Fibroblast of skin of right biceps (primary cell): ENCODE data around the gene SHROOM1.
"Not testable (repeated sequence)": the region's sequence is repeated elsewhere in the genome, so short reads cannot be mapped to it uniquely, and the experiment has no call there.

Experiments
- DNase-seq: peaks from one replicate; pipeline ENCODE4 v3.0.0-alpha.2; 2013

SHROOM1 gene

DNA sequence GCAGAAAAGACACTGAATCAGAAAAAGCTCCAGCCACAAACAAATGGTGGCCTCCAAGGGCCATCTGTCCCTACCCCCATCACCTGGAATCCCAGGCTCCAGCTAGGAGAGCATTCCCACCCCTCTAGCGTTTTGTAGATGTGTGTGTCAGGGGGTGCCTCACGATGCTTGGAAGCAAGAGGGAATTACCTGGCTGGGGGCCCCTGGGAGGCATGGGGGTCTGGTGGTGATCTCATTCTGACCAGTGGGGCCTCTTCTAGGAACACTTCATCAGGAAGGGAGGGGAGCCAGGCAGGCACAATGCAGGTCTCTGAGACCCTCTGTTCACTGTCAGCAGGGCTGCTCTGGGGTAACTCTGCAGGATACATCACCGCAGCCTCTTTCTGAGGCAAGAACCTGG is 6.0 kb downstream of the SHROOM1 start:
- DNase-seq: no peak

DNA sequence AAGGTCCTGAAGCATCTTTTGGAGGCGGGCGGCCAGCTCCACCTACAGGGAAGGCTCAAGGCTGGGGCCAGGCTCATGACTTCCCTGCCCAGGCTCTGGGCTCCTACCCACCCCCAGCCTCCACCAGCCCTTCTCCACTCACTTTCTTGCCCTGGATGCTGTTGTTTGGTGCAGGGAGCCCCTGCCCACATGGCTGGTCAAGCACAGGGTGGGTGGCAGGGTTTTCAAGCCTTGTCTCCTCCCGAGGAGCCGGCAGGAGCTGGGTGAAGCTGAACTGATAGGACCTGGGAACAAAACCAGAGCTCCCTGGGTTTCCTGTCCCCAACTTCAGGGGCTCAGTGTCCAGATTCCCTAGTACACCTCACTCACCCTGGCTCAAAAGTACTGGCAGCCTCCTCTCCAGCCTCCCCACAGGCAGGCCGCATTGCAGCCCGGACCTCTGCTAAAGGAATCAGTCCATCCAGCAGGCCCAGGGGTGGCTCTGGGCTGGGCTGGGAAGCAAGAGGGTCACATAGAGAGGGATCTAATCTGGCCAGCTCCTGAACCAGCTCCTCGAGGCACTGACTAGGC is 6.9 kb downstream of the SHROOM1 start:
- DNase-seq: no peak

DNA sequence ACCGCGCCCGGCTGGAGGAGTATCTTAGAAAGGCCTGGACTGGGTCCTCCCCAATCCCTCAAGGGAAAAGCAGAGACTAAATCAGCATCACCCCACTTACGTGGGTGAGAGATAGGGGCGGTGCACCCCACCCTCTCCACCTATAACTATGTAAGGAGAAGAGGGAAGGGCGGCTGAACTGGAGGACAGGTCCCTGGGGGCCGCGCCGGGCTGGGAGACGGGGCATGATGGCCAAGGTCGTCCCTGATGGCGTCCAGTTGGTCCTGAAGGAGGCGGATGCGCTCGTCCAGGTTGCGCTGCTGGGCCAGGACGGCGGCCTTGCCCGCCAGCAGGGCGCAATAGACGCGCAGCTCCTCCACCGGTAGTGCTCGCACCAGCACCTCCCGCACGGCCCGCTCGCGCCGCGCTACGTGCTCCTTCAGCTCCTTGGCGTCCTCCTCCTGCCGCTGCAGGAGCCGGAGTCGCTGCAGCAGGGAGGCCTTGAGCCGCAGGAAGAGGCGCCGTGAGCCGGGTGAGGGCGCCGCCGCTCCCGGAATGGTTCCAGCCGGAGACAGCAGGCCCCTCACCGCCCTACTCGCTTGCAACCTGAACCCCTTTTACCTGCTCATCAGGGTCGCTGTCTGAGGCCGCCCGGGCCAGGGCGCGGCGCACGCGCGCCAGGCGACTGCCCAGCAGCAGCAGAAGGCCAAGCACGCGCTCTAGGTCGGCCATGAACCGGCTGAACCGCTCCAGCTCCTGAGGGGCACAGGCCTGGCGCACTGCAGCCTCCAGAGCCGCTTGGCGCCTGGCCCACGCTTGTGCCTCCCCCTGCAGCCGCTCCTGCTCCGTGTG is 7.6 kb downstream of the SHROOM1 start:
- DNase-seq: peak; percentile 38

DNA sequence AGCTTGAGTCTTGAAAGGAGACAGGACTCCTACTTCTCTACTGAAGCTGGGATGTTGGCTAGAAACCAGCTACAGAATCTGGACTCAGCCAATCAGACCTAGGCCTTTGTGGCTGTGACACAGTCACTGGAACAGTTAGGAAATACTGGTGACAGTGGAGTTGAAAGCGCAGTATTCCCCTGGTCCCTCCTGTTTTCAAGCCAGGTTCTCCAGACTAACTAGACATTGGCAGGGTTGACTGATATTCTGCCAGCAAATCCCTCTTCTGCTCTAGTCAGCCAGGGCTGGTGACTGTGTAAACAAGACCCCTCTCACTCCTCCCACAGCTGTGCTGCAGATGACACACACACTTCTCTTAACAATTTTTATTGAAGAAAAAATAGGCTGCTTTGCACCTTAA is 8.7 kb downstream of the SHROOM1 start:
- no peak for DNase-seq

DNA sequence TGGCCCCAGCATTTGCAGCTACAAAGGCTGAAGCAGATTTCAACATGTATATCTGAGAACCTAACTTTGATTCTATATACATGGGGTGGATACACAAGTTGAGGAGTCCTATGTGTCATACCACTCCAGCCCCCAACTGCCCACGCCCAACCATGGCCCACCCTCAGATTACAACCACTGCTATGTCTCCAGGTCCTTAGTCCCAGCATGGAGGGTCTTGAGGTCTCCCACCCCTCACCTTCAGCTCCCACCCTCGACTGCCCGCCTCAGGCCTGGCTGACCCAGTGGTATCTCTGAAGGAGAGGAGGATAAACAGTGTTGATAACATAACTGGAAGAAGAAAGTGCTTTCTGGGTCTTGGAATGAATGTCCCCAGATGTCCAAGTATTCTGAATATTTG is 9.1 kb downstream of the SHROOM1 start:
- no peak for DNase-seq

DNA sequence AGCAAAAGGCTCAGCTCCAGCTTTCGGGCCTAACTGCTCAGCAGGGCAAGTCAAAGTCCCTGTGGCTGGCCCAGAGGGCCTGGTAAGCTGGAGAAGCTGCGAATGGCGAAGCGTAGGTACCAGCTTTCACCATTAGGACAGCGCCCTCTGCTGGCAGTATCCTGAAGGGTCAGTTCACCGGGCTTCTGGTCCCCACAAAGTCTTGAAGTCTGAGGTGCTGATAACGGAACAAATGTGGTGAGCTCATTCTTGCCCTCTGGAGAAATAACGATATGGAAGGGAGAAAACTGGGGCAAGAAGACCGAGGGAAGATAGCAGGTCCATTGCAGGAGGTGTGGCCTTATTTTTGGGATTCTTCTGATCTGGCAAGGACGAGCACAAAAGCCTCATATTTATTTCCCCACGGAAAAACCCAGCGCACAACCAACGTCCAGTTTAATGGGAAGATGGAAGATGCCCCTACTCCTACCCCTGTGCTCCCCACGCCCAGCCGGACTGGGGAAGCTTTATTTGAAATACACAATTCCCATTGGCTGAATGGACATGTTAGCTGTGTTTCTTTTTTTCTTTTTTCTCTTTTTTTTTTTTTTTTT is 10.2 kb downstream of the SHROOM1 start:
- peak; percentile 82 for DNase-seq

DNA sequence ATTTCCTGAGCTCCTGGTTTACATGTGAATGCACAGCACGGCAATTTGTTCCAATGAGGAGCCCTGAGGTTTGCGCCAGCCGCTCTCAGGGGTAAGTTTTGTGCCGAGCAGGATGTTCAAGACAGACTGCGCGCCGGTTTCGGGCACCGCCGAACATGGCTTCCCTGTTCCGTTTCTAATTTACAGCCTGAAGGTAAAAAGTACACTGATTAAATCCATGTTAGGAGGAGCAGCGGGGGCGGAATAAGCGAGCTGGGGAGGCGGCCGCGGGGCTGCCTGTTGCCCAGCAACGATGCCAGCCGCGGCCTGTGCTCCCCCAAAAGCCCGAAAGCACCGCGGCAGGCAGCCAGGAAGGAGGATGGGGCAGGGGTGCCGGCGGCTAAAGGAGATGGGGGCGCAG is 11.0 kb downstream of the SHROOM1 start:
- no peak for DNase-seq

DNA sequence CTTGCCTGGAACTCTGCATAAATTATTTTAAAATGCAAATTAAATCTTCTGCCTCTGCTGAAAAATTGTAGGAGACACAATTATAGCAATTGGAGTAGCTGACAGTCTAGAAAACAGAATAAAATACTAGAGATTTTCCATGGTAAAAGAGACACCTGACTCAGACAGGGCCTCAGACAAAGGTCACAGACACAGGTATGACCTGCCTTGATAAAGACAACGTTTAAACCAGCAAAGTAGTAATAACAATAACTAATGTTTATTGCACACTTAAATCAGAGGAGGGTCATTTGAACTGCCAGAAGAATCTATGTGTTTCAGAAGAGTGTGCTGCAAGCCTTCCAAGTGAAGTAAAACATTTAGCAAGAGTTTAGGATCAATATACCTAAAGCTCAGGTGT is 13.4 kb downstream of the SHROOM1 start:
- DNase-seq: no peak

DNA sequence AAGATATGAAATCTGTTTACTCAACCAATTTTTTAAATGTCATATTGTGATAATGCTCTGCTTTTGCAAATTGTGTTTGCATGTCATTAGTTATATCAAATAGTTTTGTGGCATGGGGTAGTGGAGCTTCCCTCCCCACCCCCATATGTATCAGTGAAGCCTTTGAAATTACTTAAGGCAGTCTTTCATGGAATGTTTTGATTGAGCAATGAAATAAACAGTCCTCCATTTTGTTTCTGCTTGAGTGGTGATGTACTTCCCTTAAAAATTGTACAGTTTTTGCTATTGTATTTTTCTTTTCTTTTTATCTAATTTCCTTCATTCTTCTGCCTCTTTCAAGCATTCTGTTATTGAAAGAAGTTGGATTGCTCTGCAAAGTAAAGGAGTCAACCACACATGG is 13.9 kb downstream of the SHROOM1 start:
- DNase-seq: no peak

DNA sequence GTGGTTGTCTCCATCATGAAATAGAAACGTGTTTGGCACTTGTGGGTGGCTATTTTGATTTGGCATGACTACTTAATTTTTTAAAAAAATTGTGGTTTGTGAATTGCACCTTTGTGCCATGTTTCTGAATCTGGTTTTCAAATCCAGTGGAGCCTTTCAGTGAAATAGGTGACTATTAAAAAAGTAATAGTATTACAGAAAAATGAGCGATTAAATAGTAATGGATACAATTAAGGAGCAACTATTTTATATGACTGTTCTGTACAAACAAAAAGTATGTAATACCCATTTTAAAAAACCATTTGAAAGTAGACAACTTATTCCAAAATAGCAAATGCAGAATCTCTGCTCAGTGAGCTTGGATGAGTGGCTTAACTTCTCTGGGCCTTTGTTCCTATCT is 14.4 kb downstream of the SHROOM1 start:
- no peak for DNase-seq

DNA sequence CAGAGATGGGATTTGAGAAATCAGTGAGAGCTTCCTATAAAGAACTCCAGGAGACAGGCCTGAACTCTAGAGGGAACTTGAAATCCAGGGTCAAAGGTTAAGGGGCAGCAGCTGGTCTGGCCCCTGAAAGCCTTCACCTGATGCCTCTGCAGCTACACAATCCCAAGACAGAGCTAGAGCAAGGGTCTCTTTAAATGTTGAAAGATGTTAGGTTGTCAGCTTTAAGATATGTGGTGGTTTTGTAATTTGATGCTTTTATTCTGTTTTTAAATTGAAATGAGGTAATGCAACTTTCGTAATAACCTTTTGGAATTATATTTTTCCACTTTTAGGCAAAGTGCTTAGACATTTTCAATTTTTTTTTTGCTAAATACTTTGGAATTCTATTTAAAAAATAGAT is 15.0 kb downstream of the SHROOM1 start:
- peak; percentile 26 for DNase-seq

DNA sequence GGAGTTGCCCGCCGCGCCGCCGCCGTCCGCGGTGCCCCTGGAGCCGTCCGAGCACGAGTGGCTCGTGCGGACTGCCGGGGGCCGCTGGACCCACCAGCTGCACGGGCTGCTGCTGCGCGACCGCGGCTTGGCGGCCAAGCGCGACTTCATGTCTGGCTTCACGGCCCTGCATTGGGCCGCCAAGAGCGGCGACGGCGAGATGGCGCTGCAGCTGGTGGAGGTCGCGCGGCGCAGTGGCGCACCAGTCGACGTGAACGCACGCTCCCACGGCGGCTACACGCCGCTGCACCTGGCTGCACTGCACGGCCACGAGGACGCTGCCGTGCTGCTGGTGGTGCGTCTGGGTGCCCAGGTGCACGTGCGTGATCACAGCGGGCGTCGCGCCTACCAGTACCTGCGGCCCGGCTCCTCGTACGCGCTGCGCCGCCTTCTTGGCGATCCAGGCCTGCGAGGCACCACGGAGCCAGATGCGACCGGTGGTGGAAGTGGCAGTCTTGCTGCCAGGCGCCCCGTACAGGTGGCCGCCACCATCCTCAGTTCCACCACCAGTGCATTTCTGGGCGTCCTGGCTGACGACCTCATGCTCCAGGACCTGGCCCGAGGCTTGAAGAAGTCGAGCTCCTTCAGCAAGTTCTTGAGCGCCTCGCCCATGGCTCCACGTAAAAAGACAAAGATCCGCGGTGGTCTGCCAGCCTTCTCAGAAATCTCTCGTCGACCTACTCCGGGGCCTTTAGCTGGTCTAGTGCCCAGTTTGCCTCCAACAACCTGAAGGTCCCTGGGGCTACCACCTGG is 15.7 kb downstream of the SHROOM1 start:
- no peak for DNase-seq

DNA sequence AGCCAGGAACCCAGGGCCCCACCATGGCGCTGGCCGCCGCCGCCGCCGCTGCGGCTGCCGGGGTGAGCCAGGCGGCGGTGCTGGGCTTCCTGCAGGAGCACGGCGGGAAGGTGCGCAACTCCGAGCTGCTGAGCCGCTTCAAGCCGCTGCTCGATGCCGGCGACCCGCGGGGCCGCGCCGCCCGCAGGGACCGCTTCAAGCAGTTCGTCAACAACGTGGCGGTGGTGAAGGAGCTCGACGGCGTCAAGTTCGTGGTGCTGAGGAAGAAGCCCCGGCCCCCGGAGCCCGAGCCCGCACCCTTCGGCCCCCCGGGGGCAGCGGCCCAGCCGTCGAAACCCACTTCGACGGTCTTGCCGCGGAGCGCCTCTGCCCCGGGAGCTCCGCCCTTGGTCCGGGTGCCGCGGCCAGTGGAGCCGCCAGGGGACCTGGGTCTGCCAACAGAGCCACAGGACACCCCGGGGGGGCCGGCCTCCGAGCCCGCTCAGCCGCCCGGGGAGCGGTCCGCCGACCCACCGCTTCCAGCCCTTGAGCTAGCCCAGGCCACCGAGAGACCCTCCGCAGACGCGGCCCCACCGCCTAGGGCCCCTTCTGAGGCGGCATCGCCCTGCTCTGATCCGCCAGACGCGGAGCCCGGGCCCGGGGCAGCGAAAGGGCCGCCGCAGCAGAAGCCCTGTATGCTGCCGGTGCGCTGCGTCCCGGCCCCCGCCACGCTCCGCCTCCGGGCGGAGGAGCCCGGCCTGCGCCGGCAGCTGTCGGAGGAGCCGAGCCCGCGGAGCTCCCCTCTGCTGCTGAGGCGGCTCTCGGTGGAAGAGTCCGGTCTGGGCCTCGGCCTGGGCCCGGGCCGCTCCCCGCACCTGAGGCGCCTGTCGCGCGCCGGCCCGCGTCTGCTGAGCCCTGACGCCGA is 16.6 kb downstream of the SHROOM1 start:
- no peak for DNase-seq

DNA sequence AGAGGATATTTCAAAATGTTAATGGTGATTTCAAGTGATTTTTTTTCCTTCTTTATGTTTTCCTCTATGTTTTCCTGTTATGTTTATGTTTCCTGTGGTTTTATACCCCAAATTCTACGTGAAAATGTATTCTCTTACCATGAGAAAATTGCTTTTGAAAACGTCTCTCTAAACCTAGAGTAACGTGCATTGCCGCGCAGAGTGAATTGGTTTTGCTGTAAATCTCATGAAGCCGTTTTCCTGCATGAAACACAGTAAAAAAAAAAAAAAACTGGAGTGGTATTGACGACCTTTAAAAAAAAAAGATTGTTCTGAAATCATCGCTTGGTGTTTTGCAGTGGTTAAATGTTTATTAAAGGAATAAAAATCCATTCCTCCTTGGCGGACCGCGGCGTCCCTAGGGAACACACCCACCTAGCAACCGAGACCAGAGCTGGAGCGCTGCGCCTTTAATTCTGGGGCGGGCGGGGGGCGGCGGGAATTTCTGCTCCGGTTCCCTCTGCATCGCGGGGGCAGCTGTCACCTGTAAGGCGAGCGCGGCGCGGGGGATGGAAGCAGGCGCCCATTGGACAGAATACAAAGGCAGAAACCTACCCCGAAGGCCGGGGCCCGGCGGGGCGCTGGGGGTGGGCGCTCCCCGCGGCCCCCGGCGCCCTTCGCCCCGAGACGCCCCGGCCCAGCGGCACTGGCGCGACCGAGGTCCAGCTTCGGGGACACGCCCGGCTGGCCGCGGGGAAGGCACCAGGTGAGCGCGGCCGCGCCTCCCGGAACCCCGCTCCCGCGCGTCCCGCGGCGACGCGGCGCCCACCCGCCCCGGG is 17.5 kb downstream of the SHROOM1 start, which contains the start of gene SOWAHA:
SOWAHA (plus strand) TSS at position 522 of the 818 bp plus-strand sequence. CDS start 320 bp downstream, outside the sequence.
- DNase-seq: no peak

DNA sequence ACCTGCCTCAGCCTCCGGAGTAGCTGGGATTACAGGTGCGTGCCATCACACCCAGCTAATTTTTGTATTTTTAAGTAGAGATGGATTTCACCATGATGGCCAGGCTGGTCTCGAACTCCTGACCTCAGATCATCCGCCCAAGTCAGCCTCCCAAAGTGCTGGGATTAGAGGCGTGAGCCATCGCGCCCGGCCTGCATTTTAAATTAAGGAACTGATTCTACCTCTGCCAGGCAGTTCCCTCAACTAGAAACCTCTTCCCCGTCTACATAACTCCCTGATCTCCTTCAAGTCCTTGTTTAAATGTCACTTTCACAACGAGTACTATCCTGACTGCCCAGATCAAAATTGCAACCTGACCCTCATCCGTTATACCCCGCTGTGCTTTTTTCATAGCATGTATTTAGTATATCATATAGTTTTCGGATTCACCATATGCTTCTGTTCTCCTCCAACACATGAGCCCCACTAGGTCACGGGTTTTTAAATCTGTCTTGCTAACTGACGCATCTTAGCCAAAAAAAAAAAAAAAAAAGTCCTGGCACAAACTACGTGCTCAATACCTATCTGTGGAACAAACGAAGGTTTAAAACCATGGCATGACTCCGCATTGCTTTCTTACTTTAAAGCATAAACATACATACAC is 18.2 kb downstream of the SHROOM1 start:
- DNase-seq: no peak

DNA sequence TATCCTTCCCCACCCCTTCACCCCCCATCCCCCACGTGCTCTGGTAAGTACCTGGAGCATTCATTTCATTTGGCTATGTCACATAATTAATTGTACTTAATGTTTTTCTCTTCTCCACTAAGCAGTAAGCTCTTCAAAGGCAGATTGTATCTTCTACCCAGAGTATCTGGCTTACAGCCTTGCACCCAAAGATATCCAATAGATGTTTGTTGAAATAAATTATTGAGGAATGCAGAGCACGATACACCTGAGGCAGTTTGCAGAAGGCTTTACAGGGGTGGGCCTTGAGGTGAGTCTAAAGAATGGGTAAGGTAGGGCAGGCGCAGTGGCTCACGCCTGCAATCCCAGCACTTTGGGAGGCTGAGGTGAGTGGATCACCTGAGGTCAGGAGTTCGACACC is 19.8 kb downstream of the SHROOM1 start:
- DNase-seq: no peak

DNA sequence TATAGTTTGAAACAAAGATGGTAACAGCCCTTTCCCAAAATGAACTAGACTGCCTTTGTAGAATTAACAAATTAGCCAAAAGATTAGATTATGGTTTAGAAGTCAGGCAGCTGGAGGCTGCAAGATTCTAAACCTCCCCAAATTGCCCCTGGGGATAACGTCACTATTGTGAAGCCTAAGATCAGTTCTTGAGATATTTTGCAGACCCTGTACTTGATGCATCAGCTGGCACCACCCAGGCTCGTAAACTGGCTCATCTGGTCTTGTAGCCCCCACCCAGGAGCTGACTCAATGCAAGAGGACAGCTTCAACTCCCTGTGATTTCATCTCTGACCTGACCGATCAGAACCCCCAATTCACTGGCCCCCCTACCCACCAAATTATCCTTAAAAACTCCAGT is 21.6 kb downstream of the SHROOM1 start:
- no peak for DNase-seq

DNA sequence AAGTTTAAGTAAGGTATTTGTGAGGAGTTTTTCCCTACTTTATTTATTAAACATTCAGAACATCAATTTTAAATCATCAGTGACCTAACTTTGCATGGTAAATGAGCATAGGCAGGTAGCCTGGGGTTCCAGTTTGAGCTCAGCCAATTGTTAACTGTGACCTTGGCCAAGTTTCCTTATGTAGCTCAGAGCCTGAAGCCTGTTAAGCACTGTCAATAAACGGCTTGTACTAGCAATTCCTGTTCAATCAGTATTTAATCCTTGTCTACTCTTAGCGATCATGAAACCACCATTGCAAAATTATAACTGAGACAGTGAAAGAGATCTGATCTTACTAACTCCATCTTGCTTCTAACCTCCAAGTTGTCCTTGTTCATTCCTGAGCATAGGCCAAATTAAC is 22.0 kb downstream of the SHROOM1 start:
- DNase-seq: no peak

DNA sequence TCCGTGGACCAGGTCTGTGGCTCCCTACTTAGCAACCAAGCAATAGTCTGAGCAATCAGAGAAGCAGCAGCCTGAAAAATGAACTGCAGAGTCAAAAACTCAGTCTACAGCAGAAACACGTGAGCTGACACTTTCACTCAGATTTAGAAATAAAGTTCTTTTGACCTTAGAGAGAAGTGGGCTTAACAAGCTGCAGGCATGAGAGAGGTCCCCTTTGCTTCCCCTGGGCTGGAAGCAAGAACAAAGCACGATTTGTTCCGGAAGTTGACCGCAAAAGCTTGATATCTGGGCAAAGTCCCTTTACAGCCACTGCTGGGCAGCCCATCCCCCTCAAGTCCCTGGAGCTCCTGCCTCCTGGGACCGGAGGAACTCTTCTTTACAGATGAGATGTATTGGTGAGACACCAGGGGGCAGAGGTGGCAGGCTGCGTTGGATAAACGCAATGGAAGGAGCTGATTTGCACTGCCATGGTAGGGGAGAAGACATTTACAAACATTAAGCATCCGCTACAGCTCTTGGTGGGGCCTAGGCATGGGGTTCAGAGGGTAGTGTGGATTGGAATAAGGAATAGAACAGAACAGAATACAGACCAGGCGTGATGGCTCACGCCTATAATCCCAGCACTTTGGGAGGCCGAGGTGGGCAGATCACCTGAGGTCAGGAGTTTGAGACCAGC is 23.1 kb downstream of the SHROOM1 start:
- no peak for DNase-seq

DNA sequence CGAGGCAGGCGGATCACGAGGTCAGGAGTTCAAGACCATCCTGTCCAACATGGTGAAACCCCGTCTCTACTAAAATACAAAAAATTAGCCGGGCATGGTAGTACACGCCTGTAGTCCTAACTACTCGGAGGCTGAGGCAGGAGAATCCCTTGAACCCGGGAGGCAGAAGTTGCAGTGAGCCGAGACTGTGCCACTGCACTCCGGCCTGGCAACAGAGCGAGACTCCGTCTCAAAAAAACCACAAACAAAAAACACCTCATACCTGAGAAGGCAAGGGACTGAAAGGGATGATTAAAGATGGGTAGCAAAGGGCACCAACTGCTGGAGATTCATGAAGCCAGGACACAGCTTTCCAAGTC is 23.7 kb downstream of the SHROOM1 start:
- not testable (repeated sequence) for DNase-seq
